GM13977 (cell line): Measurements from ENCODE around the gene LAMC3.

Experiments used
- DNase-seq: peaks from one replicate; pipeline ENCODE4 v3.0.0; 2012; ENCODE audit warnings: low spot score
- in situ Hi-C: fragments of 300-500 bp; cut with MboI; formaldehyde crosslinking; loops from one replicate; pipeline ENCODE4 v1.12.0; 2022; ENCODE audit warnings: low sequenced_read_pairs, low pct_unique_long_range_greater_than_20kb, mixed read lengths, inconsistent platforms; ENCODE audit not compliant: unreplicated experiment
- TF ChIP-seq, protein P1 (sequence below): IDR thresholded peaks from 2 replicates; pipeline ENCODE4 v1.5.1; 2012; ENCODE audit warnings: mild to moderate bottlenecking, control low read depth; ENCODE audit not compliant: insufficient read depth; ENCODE audit errors: extremely low read depth, missing control alignments

LAMC3 gene

DNA sequence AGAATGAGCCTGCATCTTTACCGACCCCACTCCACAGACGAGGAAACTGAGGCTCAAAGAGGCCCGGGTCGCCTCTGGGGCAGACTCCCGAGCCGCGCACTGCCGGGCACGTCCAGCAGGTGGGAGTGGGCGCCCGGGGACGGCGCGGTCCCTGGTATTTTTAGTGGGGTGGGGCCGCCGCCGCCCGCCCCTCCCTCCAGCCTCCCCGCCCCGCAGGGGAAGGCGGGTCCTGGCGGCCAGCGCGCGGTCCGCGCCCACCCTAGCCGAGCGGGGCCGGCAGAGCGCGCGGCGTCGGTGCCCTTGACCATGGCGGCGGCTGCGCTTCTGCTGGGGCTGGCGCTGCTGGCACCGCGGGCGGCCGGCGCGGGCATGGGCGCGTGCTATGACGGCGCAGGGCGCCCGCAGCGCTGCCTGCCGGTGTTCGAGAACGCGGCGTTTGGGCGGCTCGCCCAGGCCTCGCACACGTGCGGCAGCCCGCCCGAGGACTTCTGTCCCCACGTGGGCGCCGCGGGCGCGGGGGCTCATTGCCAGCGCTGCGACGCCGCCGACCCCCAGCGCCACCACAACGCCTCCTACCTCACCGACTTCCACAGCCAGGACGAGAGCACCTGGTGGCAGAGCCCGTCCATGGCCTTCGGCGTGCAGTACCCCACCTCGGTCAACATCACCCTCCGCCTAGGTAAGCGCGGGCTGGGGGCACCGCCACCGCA lies at the start of gene LAMC3:
Gene LAMC3, plus strand, starts transcription at position 266 of the 710 bp plus-strand sequence. Its CDS starts 41 bp downstream, at position 307.
- in situ Hi-C loops: no loop called here
- TF ChIP-seq, protein P1, sequence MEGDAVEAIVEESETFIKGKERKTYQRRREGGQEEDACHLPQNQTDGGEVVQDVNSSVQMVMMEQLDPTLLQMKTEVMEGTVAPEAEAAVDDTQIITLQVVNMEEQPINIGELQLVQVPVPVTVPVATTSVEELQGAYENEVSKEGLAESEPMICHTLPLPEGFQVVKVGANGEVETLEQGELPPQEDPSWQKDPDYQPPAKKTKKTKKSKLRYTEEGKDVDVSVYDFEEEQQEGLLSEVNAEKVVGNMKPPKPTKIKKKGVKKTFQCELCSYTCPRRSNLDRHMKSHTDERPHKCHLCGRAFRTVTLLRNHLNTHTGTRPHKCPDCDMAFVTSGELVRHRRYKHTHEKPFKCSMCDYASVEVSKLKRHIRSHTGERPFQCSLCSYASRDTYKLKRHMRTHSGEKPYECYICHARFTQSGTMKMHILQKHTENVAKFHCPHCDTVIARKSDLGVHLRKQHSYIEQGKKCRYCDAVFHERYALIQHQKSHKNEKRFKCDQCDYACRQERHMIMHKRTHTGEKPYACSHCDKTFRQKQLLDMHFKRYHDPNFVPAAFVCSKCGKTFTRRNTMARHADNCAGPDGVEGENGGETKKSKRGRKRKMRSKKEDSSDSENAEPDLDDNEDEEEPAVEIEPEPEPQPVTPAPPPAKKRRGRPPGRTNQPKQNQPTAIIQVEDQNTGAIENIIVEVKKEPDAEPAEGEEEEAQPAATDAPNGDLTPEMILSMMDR: no peak
- no peak for DNase-seq

- DNase-seq: no peak
- TF ChIP-seq, protein P1: no peak
- in situ Hi-C loops: no loop called here
These were observed 49.1 kb upstream of the LAMC3 start for GRCh38 chr9:130959809-130960334.

GRCh38 chr9:130960522-130961378 lies 48.2 kb upstream of the LAMC3 start:
- DNase-seq: no peak
- TF ChIP-seq, protein P1: no peak
- in situ Hi-C loops: no loop called here

DNA sequence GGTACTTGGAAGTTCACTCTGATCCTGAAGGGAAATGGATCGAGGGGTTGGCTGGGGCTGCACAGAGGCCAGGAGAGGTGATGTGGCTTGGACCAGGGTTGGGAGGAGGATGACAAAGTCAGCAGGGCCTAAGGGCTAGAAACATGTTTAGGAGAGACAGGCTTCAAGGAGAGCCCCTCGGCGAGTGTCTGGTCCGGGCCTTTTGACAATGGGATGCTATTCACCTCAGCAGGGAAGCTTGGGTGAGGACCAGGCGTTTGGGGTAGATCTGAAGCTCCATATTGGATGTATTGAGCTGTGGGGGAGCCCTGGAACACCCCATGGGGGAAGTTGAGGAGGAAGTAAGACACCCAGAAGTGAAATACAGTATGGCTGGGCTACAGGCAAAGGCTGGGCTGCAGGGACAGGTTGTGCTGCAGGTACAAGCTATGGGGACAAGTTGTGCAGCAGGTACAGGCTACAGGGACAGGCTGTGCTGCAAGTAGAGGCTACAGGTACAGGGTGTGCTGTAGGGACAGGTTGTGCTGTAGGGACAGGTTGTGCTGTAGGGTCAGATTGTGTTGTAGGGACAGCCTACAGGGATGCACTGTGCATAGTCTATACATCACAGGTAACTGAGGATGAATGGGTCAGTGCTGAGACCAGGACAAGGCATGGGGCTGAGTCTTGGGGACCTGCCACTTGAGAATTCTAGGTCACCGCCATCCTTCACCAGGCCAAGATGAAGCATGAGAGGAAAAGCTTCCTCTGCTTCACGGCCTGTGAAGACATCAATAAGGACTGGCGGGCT lies 47.3 kb upstream of the LAMC3 start:
- DNase-seq: no peak
- in situ Hi-C loops: no loop called here
- TF ChIP-seq, protein P1: no peak

GRCh38 chr9:130962418-130963316 lies 46.3 kb upstream of the LAMC3 start:
- no peak for DNase-seq
- TF ChIP-seq, protein P1: no peak
- in situ Hi-C loops: no loop called here
